ENCODE measurements around the gene RGS14. TPM values are rescaled to one million over a fixed set of nuclear protein-coding genes. Genes with fewer than 3 reads are reported as not detected.

The RGS14 gene
- total and polyA plus RNA-seq, 3 donors from 2014 or later = 25.3 to 40.5 (median 39.2) TPM

DNA sequence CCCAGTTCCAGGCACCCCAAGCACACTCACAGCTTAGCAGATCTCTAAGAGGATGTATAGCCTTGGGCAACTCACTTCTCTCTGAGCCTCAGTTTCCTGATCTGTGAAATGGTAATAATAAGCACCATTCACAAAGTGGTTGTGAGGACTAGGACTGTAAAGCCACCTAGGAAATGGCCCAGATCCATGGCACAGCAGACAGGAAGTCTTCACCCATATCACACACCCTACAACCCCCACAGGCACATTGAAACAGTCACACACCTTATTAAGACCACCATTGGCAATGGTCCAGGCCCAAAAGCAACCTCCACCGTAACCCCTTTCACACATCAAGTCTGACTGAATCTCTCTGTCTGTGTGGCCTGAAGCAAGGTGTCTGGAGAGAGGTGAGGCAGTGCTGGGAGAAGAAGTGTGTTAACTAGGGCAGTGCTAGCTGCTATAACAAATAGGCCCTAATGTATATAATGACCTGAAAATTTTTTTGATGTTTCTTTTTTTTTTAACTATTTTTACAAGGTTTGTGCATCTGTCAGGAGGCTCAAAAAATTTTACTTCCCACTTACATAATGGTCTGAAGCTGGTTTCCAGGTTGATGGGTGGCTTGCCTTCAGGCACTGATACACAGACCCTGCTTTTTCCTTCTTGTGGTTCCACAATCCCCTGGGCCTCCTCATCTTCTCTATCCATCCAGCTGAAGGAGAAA lies 2.4 kb upstream of the RGS14 start:
- no peak overlapping the region for H3K4me3 ChIP-seq
- DNase-seq = no peak
- no peaks in the 10 kb centered on the region for H3K27me3 ChIP-seq
- TF ChIP-seq POLR2A (IDR thresholded peaks at IDR 0.05) (no peak), CTCF (IDR thresholded peaks at IDR 0.05) (no peak)
- intact Hi-C loops (cut with DNase I; ENCODE audit: low total_unique reads) = no loop called here
- no peaks in the 10 kb centered on the region for H3K9me3 ChIP-seq
- H3K4me1 ChIP-seq = peaks cover 6% of the 10 kb centered on the region
- 83 to 92% methylated on average over 1 of the region's 1 CpG for WGBS, 2 donors
- no peaks in the 10 kb centered on the region for H3K36me3 ChIP-seq (ENCODE audit: low read depth, missing control alignments)
- H3K27ac ChIP-seq = no peak overlapping the region

DNA sequence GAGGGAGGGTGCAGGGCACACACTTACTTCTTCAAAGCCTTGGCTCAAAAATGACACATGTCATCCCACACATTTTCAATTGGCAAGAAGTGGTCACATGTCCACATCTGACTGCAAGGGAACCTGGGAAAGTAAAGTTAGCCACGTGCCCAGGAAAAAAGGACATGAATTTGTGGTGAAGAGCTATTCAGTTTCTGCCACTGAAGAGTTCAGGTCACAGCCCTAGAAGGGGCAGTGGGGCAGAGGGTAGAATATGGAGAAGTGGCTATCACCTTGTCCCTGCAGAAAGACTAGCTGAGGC lies 1.9 kb upstream of the RGS14 start:
- WGBS, 2 donors = 33 to 42% methylated on average over 1 of the region's 1 CpG
- peaks cover under 1% of the 10 kb centered on the region for H3K4me1 ChIP-seq
- no peak overlapping the region for H3K4me3 ChIP-seq
- TF ChIP-seq POLR2A (IDR thresholded peaks at IDR 0.05) (no peak), CTCF (IDR thresholded peaks at IDR 0.05) (no peak)
- no peak for DNase-seq
- H3K27me3 ChIP-seq = no peaks in the 10 kb centered on the region
- intact Hi-C loops (cut with DNase I; ENCODE audit: low total_unique reads) = no loop called here
- no peaks in the 10 kb centered on the region for H3K36me3 ChIP-seq (ENCODE audit: low read depth, missing control alignments)
- H3K9me3 ChIP-seq = no peaks in the 10 kb centered on the region
- H3K27ac ChIP-seq = no peak overlapping the region

DNA sequence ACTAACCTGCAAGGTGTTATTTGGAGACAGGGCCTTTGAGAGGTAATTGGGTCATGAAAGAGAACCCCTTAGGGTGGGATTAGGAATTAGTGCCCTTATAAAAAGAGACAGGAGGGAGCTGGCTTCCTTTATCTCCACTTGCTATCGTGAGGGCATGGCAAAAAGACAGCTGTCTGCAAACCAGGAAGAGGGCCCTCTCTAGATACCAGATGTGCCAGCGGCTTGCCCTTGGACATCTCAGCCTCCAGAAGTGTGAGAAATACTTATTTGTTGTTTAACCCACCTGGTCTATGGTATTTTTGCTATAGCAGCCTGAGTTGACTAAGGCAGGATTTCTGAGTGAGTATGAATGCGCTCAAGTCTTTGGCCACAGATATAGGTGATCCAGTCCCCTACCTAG lies 978 bp upstream of the RGS14 start:
- no peak overlapping the region for H3K27ac ChIP-seq
- no peak for TF ChIP-seq CTCF (IDR thresholded peaks at IDR 0.05)
- no peak for TF ChIP-seq POLR2A (IDR thresholded peaks at IDR 0.05)
- H3K27me3 ChIP-seq = no peaks in the 10 kb centered on the region
- intact Hi-C loops (cut with DNase I; ENCODE audit: low total_unique reads) = no loop called here
- no peaks in the 10 kb centered on the region for H3K9me3 ChIP-seq
- no peak for DNase-seq
- no peaks in the 10 kb centered on the region for H3K4me1 ChIP-seq
- WGBS, 2 donors = 62 to 73% methylated on average over 3 of the region's 3 CpGs
- H3K36me3 ChIP-seq (ENCODE audit: low read depth, missing control alignments) = no peaks in the 10 kb centered on the region
- no peak overlapping the region for H3K4me3 ChIP-seq

- no peaks in the 10 kb centered on the region for H3K9me3 ChIP-seq
- no peaks in the 10 kb centered on the region for H3K36me3 ChIP-seq (ENCODE audit: low read depth, missing control alignments)
- H3K27ac ChIP-seq = no peak overlapping the region
- 87 to 100% methylated on average over 3 to 5 of the region's 5 CpGs for WGBS, 2 donors
- no peak overlapping the region for H3K4me3 ChIP-seq
- TF ChIP-seq POLR2A (IDR thresholded peaks at IDR 0.05) (no peak), CTCF (IDR thresholded peaks at IDR 0.05) (no peak)
- H3K4me1 ChIP-seq = no peaks in the 10 kb centered on the region
- intact Hi-C loops (cut with DNase I; ENCODE audit: low total_unique reads) = no loop called here
- H3K27me3 ChIP-seq = no peaks in the 10 kb centered on the region
- DNase-seq = no peak
These were observed 622 bp upstream of the RGS14 start for GRCh38 chr5:177357146-177357458.

DNA sequence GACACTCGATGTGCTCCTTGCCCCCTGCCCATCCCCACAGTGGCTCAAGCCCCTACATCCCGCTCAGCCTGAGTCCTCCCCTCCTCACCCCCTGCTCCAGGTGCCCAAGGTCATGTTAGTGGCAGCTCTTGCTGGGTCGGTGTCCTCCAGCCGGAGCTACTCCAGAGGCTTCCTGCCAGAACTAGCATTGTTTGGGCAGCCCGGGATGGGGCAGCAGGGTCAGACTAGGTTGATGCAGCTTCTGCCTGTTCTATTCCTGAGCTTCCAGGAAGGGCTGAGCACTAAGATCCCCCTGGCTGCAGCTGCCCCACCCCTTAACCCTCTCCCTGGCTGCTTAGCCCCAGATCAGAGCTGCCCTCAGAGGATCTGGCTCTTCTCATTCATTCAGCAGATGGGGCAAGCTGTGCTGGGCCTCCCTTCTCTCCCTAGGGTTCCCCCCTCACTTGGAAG lies 671 bp downstream of the RGS14 start:
- 43 to 60% methylated on average over 1 to 5 of the region's 5 CpGs for WGBS, 2 donors
- no peak for DNase-seq
- H3K4me1 ChIP-seq = peaks cover 1% of the 10 kb centered on the region
- intact Hi-C loops (cut with DNase I; ENCODE audit: low total_unique reads) = no loop called here
- no peaks in the 10 kb centered on the region for H3K27me3 ChIP-seq
- no peak overlapping the region for H3K4me3 ChIP-seq
- H3K9me3 ChIP-seq = no peaks in the 10 kb centered on the region
- no peak overlapping the region for H3K27ac ChIP-seq
- H3K36me3 ChIP-seq (ENCODE audit: low read depth, missing control alignments) = no peaks in the 10 kb centered on the region
- TF ChIP-seq POLR2A (IDR thresholded peaks at IDR 0.05) (no peak), CTCF (IDR thresholded peaks at IDR 0.05) (no peak)

Measured in testis (tissue), 3 donors.